NT2/D1 (cell line): ENCODE results near the gene ROGDI.

ENCODE experiments used
- DNase-seq: peaks from one replicate; pipeline ENCODE4 v3.0.0-alpha.2; 2011; ENCODE audit warnings: low read depth, low spot score
- H3K27me3 ChIP-seq: 2 replicates; pipeline ENCODE4 v1.6.0; 2011; ENCODE audit warnings: mild to moderate bottlenecking; ENCODE audit not compliant: insufficient read length, insufficient read depth
- H3K36me3 ChIP-seq: 2 replicates; pipeline ENCODE4 v1.6.1; 2011; ENCODE audit warnings: mild to moderate bottlenecking, low read length, mixed read lengths; ENCODE audit not compliant: insufficient read depth, insufficient read length
- H3K4me1 ChIP-seq: 2 replicates; pipeline ENCODE4 v1.5.1; 2011; ENCODE audit not compliant: insufficient read depth, insufficient read length
- H3K4me3 ChIP-seq: 2 replicates; pipeline ENCODE4 v1.5.1; 2011; ENCODE audit warnings: low read depth; ENCODE audit not compliant: insufficient read length
- H3K9ac ChIP-seq: 2 replicates; pipeline ENCODE4 v1.6.0; 2011; ENCODE audit warnings: low read depth; ENCODE audit not compliant: insufficient read length
- H3K9me3 ChIP-seq: 2 replicates; pipeline ENCODE4 v1.5.1; 2011; ENCODE audit warnings: mild to moderate bottlenecking, low read length; ENCODE audit not compliant: insufficient read depth
- SUZ12 ChIP-seq: IDR thresholded peaks from 2 replicates; pipeline ENCODE4 v1.6.1; 2011; ENCODE audit not compliant: insufficient read length, insufficient read depth; ENCODE audit errors: extremely low read depth
- YY1 ChIP-seq: IDR thresholded peaks from 2 replicates; pipeline ENCODE4 v1.6.1; 2011; ENCODE audit not compliant: insufficient read length, insufficient read depth
- ZNF274 ChIP-seq: IDR thresholded peaks from 2 replicates; pipeline ENCODE4 v1.6.1; 2011; ENCODE audit warnings: mild to moderate bottlenecking, low read depth, low read length

Gene ROGDI

GRCh38 chr16:4760221-4760910, 42.1 kb downstream of the ROGDI start:
- H3K36me3 ChIP-seq = peaks cover 85% of the 10 kb centered on the region

DNA sequence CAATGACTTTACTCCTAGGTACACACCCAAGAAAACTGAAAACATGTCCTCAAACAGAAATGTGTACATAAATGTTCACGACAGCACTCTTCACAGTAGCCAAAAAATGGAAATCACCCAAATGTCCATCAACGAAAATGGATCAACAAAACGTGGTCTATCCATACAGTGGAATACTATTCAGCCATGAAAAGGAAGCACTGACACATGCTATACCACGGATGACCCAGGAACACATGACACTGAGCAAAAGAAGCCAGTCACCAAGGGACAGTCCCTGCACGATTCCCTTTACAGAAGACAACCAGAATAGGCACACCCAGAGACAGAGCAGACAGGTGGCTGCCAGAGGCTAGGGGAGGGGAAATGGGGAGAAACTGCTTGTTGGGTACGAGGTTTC, 46.7 kb downstream of the ROGDI start:
- TF ChIP-seq ZNF274 = no peak
- TF ChIP-seq YY1 = no peak
- no peak for TF ChIP-seq SUZ12
- no peak overlapping the region for H3K4me3 ChIP-seq

More at GRCh38 chr16:4760221-4760910, 42.1 kb downstream of the ROGDI start:
- no peaks in the 10 kb centered on the region for H3K27me3 ChIP-seq
- H3K4me3 ChIP-seq = no peak overlapping the region
- DNase-seq = no peak
- H3K9me3 ChIP-seq = peaks cover 4% of the 10 kb centered on the region; the same call in 1 of the 2 replicates
- H3K9ac ChIP-seq = no peak overlapping the region
- TF ChIP-seq SUZ12 = no peak
- TF ChIP-seq YY1 = no peak
- no peak for TF ChIP-seq ZNF274
- no peaks in the 10 kb centered on the region for H3K4me1 ChIP-seq

GRCh38 chr16:4754865-4755264, 47.6 kb downstream of the ROGDI start:
- no peak overlapping the region for H3K4me3 ChIP-seq
- peaks cover 81% of the 10 kb centered on the region for H3K36me3 ChIP-seq
- no peaks in the 10 kb centered on the region for H3K4me1 ChIP-seq
- H3K27me3 ChIP-seq = no peaks in the 10 kb centered on the region
- H3K9me3 ChIP-seq = peaks cover 7% of the 10 kb centered on the region; the same call in 1 of the 2 replicates
- TF ChIP-seq SUZ12 = no peak
- H3K9ac ChIP-seq = no peak overlapping the region
- no peak for DNase-seq

More for the DNA sequence above, 46.7 kb downstream of the ROGDI start:
- Histone ChIP-seq H3K4me1 (no peaks in the 10 kb centered on the region), H3K9ac (no peak overlapping the region), H3K27me3 (no peaks in the 10 kb centered on the region), H3K36me3 (peaks cover 84% of the 10 kb centered on the region), H3K9me3 (peaks cover 7% of the 10 kb centered on the region; the same call in 1 of the 2 replicates)
- DNase-seq = no peak

DNA sequence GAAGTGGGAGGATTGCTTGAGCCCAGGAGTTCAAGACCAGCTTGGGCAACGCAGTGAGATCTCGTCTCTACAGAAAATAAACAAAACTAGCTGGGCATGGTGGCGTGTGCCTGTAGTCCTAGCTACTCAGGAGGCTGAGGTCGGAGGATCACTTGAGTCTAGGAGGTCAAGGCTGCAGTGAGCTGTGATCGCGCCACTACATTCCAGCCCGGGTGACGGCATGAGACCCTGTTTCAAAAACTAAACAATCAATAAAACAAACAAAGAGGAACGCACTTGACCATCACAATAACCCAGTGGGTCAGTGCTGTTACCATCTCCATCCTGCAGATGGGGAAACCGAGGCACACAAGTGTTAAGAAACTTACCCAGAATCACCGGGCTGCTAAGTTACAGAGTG, 49.2 kb downstream of the ROGDI start:
- H3K4me3 ChIP-seq = no peak overlapping the region
- no peaks in the 10 kb centered on the region for H3K4me1 ChIP-seq
- H3K9ac ChIP-seq = no peak overlapping the region
- no peaks in the 10 kb centered on the region for H3K27me3 ChIP-seq
- DNase-seq = no peak
- H3K36me3 ChIP-seq = peaks cover 83% of the 10 kb centered on the region
- peaks cover 7% of the 10 kb centered on the region; the same call in 1 of the 2 replicates for H3K9me3 ChIP-seq
- TF ChIP-seq SUZ12 (no peak), ZNF274 (no peak), YY1 (no peak)

DNA sequence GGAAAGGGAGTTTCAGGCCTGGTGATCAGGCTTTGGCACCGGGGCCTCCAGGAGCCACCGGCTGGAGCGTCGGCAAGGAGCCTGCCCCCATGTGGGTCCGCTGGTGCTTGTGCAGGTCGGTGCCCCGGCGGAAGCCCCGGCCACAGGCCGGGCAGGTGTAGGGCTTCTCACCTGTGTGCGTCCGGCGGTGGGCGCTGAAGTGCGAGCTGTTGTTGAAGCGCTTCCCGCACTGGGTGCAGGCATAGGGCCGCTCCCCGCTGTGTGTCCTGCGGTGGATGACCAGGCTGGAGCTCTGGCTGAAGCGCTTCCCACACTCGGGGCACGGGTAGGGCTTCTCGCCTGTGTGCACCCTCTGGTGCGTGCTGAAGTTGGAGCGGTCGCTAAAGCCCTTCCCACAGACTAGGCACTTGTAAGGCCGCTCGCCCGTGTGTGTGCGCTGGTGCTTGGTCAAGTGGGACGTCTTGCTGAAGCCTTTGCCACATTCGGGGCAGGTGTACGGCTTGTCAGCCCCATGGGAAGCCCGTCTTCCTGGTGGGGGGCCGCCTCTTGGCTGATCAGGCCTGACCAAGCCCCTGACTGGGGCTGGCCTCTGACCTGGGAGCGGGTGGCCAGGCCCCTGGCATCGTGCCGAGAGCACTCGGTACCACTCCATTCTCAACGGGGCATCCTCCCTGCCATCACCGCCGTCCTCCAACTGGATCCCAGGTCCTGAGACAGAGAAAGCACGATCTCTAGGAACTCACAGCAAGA, 49.9 kb downstream of the ROGDI start:
- no peak for DNase-seq
- Histone ChIP-seq H3K27me3 (no peaks in the 10 kb centered on the region), H3K9me3 (peaks cover 7% of the 10 kb centered on the region; the same call in 1 of the 2 replicates), H3K4me3 (no peak overlapping the region), H3K9ac (no peak overlapping the region), H3K4me1 (no peaks in the 10 kb centered on the region), H3K36me3 (peaks cover 77% of the 10 kb centered on the region)
- no peak for TF ChIP-seq SUZ12

DNA sequence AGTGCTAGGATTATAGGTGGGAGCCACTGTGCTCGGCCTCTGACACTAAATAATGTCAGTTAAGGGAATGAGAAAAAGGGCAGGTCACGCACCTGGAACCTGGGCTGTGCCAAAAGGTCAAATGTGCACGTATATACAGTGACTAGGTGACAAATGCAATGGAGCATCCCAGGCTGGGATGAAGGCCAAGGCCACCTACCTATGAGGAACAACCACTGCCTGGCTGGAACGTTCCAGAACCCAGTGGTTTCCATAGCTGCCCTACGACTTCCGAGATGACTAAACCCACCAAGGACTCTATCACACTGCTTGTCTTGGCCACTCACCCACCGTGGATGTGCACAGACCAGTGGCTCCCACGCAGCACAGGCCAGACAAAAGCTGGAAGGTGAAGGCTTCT, 51.5 kb downstream of the ROGDI start:
- H3K9ac ChIP-seq = no peak overlapping the region
- peaks cover 6% of the 10 kb centered on the region; the same call in 1 of the 2 replicates for H3K9me3 ChIP-seq
- H3K4me1 ChIP-seq = no peaks in the 10 kb centered on the region
- no peak for TF ChIP-seq SUZ12
- no peak for TF ChIP-seq YY1
- no peak for TF ChIP-seq ZNF274
- no peak overlapping the region for H3K4me3 ChIP-seq
- no peaks in the 10 kb centered on the region for H3K27me3 ChIP-seq
- no peak for DNase-seq
- H3K36me3 ChIP-seq = peaks cover 66% of the 10 kb centered on the region

DNA sequence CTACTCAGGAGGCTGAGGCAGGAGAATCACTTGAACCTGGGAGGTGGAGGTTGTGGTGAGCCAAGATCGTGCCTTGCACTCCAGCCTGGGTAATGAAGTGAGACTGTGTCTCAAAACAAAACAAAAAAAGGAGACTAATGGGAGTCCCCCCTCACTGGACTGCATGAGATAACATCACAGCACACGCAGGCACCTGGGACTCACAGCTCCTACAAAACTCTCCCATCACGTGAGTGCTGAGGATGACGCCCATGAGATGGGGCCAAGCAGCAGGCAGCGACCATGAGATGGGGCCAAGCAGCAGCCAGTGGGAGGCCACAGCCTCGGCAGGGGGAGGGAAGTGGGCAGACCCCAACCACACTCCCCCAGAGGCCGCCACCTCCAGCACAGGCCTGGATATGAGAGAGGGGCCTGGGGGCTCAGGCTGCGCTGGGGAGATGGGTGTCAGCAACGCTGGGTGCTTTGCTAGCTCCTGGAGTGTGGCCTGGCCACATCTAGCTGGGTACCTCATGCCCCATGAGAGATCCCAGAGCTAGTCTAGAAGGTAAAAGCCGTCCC, 52.7 kb downstream of the ROGDI start:
- TF ChIP-seq ZNF274 (no peak), SUZ12 (no peak), YY1 (no peak)

More for the DNA sequence above, 52.7 kb downstream of the ROGDI start:
- H3K36me3 ChIP-seq = peaks cover 56% of the 10 kb centered on the region
- H3K4me3 ChIP-seq = no peak overlapping the region
- H3K9me3 ChIP-seq = peaks cover under 1% of the 10 kb centered on the region; the same call in 1 of the 2 replicates
- no peak for DNase-seq
- H3K9ac ChIP-seq = no peak overlapping the region
- peaks cover 3% of the 10 kb centered on the region for H3K4me1 ChIP-seq
- H3K27me3 ChIP-seq = no peaks in the 10 kb centered on the region
